ENCODE data around the gene PTF1A. TPM values are rescaled to one million over a fixed set of nuclear protein-coding genes. Genes with fewer than 3 reads are reported as not detected.

Gene PTF1A
- total RNA-seq, 4 donors from 2014 or later = not detected

DNA sequence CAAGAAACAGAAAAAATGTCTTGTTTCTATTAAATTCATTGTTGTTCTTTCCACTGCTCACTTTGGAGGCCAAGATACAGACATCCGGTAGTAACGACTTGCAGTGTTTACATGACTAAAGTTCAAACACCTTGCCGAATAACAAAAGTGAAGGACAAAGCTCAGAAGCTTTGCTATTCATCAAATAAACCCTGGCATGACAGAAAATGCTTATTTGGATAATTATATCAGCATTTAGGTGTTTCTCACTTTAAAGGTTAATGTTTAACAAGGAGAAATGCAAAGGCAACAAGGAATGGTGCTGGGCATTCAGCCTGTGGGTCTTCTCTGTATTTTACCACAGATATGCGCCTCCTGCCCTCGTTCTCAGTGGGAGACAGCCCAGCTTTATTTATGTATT is 5.4 kb upstream of the PTF1A start:
- WGBS, 2 donors = 3 to 23% methylated on average over 5 of the region's 5 CpGs
- H3K9me3 ChIP-seq = no peaks in the 10 kb centered on the region

DNA sequence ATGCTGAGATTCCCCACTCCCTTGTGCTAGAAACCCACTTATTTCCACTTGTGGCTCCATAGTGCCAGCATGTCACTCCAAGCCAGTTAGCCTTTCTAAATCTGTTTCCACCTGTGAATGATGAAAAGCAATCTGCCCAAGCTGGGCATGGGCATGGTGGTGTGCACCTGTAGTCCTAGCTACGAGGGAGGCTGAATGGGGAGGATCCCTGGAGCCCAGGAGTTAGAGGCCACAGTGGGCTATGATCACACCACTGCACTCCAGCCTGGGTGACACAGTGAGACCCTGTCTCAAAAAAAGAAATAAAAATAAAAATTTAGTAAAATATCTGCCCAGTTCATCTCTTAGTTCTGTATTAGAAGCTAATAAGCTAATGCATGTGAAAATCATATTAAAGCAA is 5.0 kb upstream of the PTF1A start:
- DNase-seq = no peak
- Histone ChIP-seq H3K4me3 (no peak overlapping the region), H3K36me3 (no peaks in the 10 kb centered on the region), H3K9me3 (no peaks in the 10 kb centered on the region), H3K4me1 (peaks cover 0 to 9% (median 5%) of the 10 kb centered on the region in 3 donors), H3K27ac (no peak overlapping the region), H3K27me3 (peaks cover 0 to 94% (median 7%) of the 10 kb centered on the region in 4 donors)
- no peak for TF ChIP-seq POLR2A (IDR thresholded peaks at IDR 0.05)
- no peak for TF ChIP-seq CTCF (IDR thresholded peaks at IDR 0.05)
- WGBS, 2 donors = 38 to 83% methylated on average over 1 of the region's 1 CpG
- intact Hi-C loops (cut with DNase I) = no loop called here

More for the DNA sequence above, 5.4 kb upstream of the PTF1A start:
- DNase-seq = no peak
- TF ChIP-seq POLR2A (IDR thresholded peaks at IDR 0.05) = no peak
- no peak for TF ChIP-seq CTCF (IDR thresholded peaks at IDR 0.05)
- no peaks in the 10 kb centered on the region for H3K36me3 ChIP-seq
- H3K27me3 ChIP-seq = peaks cover 0 to 94% (median 4%) of the 10 kb centered on the region in 4 donors
- intact Hi-C loops (cut with DNase I) = no loop called here
- H3K4me3 ChIP-seq = no peak overlapping the region
- no peak overlapping the region for H3K27ac ChIP-seq
- H3K4me1 ChIP-seq = peaks cover 0 to 4% (median under 1%) of the 10 kb centered on the region in 3 donors

GRCh38 chr10:23189024-23189423 is 3.1 kb upstream of the PTF1A start:
- intact Hi-C loops (cut with DNase I) = no loop called here
- no peak for TF ChIP-seq CTCF (IDR thresholded peaks at IDR 0.05)
- H3K4me1 ChIP-seq = peaks cover 0 to 23% (median 13%) of the 10 kb centered on the region in 3 donors
- no peaks in the 10 kb centered on the region for H3K36me3 ChIP-seq
- peaks cover 2 to 97% (median 11%) of the 10 kb centered on the region in 4 donors for H3K27me3 ChIP-seq
- H3K27ac ChIP-seq = no peak overlapping the region
- H3K9me3 ChIP-seq = no peaks in the 10 kb centered on the region
- no peak for DNase-seq
- 21 to 27% methylated on average over 4 to 5 of the region's 5 CpGs for WGBS, 2 donors
- no peak overlapping the region for H3K4me3 ChIP-seq

DNA sequence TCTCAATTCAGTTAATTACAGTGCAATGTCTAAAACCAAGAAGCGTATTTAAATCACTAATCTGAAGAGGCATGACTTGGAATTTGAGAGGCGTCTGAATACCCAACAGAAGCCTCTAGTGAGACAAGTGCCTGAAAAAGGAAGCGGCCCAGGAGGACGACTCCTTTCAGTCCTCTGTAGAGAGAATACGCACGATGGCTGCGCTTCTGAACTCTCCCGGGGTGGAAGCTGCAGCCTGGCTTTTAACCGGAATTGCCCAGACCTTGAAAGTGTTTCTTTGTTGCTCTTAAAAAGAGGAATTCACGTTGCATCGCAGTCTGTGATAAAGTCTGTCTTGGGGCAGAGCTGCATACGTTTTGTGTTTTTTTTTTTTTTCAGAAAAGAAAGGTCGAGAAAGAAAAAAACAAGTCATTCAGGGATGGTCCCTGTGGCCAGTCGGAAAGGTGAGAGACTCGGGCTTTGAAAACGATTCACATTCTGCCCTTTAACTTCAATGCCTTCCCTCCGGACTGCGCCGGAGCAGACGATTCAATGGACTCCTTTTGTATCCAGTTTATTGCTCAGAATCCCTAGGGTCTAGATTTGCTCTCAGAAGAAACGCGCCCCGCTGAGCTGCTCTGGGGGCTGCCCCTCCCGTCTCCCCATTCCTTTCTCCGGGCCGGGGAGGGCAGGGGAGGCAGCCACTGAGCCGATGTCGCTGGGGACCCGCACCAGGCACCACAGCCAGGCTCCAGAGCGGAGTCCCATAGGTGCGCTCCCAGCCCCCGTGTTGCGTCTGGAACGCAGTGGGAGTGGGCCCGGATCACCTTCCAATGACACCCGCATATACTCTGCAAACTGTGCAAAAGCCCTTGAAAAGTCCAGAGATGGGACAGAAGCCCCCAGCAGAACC is 994 bp upstream of the PTF1A start:
- H3K36me3 ChIP-seq = no peaks in the 10 kb centered on the region
- no peak overlapping the region for H3K4me3 ChIP-seq
- peaks cover 12 to 99% (median 21%) of the 10 kb centered on the region in 4 donors for H3K27me3 ChIP-seq
- no peaks in the 10 kb centered on the region for H3K9me3 ChIP-seq
- intact Hi-C loops (cut with DNase I) = no loop called here
- peaks cover 0 to 34% (median 13%) of the 10 kb centered on the region in 3 donors for H3K4me1 ChIP-seq
- 3 to 18% methylated on average over 24 to 29 of the region's 36 CpGs for WGBS, 2 donors
- TF ChIP-seq CTCF (IDR thresholded peaks at IDR 0.05) (no peak), POLR2A (IDR thresholded peaks at IDR 0.05) (no peak)
- H3K27ac ChIP-seq = no peak overlapping the region
- no peak for DNase-seq

DNA sequence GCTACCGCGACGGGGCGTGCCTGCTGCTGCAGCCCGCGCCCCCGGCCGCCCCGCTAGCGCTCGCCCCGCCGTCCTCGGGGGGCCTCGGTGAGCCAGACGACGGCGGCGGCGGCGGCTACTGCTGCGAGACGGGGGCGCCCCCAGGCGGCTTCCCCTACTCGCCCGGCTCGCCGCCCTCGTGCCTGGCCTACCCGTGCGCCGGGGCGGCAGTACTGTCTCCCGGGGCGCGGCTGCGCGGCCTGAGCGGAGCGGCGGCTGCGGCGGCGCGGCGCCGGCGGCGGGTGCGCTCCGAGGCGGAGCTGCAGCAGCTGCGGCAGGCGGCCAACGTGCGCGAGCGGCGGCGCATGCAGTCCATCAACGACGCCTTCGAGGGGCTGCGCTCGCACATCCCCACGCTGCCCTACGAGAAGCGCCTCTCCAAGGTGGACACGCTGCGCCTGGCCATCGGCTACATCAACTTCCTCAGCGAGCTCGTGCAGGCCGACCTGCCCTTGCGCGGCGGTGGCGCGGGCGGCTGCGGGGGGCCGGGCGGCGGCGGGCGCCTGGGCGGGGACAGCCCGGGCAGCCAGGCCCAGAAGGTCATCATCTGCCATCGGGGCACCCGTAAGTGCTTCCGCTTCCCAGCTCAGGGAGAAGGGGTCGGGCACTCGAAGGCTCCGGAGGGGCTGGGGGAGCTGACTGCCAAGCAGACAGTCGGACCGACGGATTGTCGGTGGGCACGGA is 761 bp downstream of the PTF1A start:
- Histone ChIP-seq H3K27ac (no peak overlapping the region), H3K9me3 (no peaks in the 10 kb centered on the region), H3K36me3 (no peaks in the 10 kb centered on the region), H3K4me3 (peak overlapping the region in 2 of 4 donors; percentile 4 to 34), H3K4me1 (peaks cover 0 to 34% (median 13%) of the 10 kb centered on the region in 3 donors), H3K27me3 (peaks cover 12 to 100% (median 27%) of the 10 kb centered on the region in 4 donors)
- no peak for DNase-seq
- TF ChIP-seq CTCF (IDR thresholded peaks at IDR 0.05) = no peak
- no peak for TF ChIP-seq POLR2A (IDR thresholded peaks at IDR 0.05)
- intact Hi-C loops (cut with DNase I) = no loop called here
- 3 to 15% methylated on average over 10 to 11 of the region's 100 CpGs for WGBS, 2 donors

All from esophagus squamous epithelium (tissue), 5 donors.